ENCODE data around the gene REEP6. TPM values are rescaled to one million over a fixed set of nuclear protein-coding genes. Genes with fewer than 3 reads are reported as not detected.

The REEP6 gene
- total RNA-seq, 2 donors from 2014 or later, result 3.5 to 4.1 TPM

DNA sequence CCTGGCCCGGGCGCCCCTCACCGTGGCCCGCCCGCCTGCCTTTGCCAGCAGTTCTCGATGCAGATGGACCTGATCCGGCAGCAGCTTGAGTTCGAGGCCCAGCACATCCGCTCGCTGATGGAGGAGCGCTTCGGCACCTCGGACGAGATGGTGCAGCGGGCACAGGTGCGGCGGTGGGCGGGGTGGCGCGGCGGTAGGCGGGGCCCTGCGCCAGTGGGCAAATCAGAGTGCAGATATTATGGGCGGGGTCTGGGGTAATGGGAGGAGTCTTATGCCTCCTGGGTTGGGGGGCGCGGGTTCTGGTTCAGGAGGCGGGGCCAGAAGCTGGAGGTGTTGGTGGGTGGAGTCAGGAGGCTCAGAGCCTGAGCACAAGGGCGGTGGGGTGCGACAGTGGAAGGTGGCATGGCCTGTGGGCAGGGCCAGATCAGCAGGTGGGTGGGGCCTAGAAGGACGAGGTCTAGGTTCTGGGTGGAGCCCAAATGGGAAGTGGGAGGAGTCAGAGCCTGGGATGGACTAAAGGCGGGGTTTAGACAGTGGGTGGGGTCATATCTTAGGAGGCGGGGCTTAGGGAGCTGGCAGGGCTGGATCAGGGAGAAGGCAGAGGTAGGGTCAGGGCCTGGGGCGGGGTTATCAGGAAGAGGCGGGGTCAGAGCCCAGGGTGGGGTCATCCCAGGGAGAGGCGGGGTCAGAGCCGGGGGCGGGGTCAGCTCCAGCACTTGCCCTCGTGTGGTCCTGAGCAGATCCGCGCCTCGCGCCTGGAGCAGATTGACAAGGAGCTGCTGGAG, 35.5 kb upstream of the REEP6 start:
- intact Hi-C loops (cut with DNase I, micrococcal nuclease), result no loop called here
- peak; percentile 84 for DNase-seq
- ATAC-seq, result peak; percentile 83

DNA sequence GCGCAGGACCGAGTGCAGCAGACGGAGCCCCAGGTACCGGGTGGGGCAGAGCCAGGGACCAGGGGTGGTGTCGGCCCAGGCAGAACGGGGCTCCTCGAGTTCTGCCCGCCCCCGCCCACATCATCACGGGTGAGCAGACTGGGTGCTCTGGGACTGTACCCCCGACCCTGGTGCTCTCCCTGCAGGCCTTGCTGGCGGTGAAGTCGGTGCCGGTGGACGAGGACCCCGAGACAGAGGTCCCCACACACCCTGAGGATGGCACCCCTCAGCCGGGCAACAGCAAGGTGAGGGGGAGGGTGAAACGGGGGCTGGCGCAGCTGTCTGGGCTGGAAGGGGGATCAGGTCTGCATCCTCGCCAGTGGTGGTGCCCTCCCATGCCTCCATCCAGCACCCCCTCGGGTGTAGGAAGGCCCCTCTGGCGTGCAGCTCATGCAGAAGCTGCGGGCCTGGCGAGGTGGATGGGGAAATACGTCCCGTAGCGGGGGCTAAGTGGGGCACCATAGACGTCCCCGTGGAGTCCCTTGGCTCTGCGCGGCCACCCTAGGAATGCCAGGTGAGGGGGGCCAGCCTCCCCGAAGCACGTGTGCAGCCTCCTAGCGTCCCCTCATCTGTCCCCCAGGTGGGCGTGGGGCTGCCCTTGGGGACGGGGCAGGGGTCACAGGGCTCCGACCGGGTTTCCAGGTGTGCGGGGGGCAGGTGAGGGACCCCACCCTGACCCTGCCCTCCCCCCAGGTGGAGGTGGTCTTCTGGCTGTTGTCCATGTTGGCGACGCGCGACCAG, 34.7 kb upstream of the REEP6 start:
- ATAC-seq, result no peak
- intact Hi-C loops (cut with DNase I, micrococcal nuclease), result no loop called here
- DNase-seq, result no peak

GRCh38 chr19:1457031-1457739, 33.8 kb upstream of the REEP6 start:
- intact Hi-C loops (cut with DNase I, micrococcal nuclease), result no loop called here
- DNase-seq, result no peak
- no peak for ATAC-seq

GRCh38 chr19:1457892-1458291, 33.1 kb upstream of the REEP6 start:
- peak in 1 of 2 donors; percentile 22 for DNase-seq
- ATAC-seq, result no peak
- intact Hi-C loops (cut with DNase I, micrococcal nuclease), result no loop called here

DNA sequence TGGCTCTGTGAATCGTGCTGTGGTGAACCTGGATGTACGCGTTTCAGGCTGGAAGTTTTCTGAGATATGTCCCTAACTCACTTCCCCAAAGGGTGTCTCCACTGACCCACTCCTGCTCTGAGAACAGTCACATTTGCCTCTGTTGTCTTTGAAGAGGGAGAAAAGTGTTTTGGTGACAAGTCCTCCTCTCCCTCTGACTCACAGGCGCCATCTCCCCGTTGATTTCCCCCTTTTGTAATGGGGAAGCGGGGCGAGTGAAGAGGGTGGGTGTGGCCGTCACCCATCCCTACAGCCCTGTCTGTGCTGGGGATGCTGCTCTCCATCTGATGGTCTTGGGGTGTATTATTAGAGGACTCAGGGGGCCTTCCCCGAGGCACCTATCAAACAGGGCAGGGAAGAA, 31.5 kb upstream of the REEP6 start:
- no peak for DNase-seq
- intact Hi-C loops (cut with DNase I, micrococcal nuclease), result no loop called here
- no peak for ATAC-seq

DNA sequence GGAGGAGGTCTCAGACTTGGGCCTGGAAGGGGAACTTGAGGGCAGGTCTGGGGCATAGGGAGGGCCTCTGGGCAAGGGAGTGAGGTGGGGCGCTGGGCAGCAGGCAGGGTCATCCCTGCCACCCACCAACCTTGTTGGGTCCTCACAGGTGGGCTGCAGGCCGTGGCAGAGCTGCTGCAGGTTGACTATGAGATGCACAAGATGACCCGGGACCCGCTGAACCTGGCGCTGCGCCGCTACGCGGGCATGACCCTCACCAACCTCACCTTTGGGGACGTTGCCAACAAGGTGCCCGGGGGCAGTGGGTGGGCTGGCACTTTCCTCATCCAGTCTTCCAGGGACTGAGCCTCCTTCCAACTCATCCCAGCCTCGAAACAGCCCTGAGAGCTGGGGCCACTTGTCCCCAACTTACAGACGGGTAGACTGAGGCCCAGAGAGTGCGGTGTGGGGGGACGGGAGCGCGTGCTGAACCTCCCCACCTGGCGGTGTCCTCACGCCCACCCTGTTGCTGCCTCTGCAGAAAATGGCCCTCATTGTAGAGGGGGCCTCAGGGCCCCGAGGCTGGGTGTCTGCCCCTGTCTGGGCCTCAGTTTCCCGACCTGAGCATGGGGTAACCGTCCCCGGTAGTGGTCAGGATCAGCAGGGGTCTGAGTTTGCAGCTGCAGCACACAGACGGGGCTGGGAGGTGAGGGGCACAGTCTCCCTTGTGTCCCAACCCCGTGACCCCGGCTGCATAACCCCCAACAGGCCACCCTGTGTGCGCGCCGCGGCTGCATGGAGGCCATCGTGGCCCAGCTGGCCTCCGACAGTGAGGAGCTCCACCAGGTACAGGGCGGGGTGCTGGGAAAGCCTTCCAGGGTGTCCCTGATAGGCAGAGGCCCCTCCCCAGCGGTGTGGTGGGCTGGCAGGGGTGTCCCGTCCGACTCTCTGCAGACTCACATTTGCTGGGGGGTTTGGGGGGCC, 30.7 kb upstream of the REEP6 start:
- intact Hi-C loops (cut with DNase I, micrococcal nuclease), result no loop called here
- ATAC-seq (no peak), DNase-seq (no peak)

GRCh38 chr19:1461862-1462261, 29.1 kb upstream of the REEP6 start:
- intact Hi-C loops (cut with DNase I, micrococcal nuclease), result no loop called here
- ATAC-seq (no peak), DNase-seq (no peak)

DNA sequence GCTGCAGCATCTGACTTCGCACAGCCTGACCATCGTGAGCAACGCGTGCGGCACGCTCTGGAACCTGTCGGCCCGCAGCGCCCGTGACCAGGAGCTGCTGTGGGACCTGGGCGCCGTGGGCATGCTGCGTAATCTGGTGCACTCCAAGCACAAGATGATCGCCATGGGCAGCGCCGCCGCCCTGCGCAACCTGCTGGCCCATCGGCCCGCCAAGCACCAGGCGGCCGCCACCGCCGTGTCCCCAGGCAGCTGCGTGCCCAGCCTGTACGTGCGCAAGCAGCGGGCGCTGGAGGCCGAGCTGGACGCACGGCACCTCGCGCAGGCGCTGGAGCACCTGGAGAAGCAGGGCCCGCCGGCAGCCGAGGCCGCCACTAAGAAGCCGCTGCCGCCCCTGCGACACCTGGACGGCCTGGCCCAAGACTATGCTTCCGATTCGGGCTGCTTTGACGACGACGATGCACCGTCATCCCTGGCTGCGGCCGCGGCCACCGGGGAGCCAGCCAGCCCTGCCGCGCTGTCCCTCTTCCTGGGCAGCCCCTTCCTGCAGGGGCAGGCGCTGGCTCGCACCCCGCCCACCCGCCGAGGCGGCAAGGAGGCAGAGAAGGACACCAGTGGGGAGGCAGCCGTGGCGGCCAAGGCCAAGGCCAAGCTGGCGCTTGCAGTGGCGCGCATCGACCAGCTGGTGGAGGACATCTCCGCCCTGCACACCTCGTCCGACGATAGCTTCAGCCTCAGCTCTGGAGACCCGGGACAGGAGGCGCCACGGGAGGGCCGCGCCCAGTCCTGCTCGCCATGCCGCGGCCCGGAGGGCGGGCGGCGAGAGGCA, 25.6 kb upstream of the REEP6 start:
- peak; percentile 82 for ATAC-seq
- peak; percentile 35 to 75 for DNase-seq
- intact Hi-C loops (cut with DNase I, micrococcal nuclease), result no loop called here

- intact Hi-C loops (cut with DNase I, micrococcal nuclease), result no loop called here
- DNase-seq (peak in 1 of 2 donors; percentile 21), ATAC-seq (no peak)
Observed at GRCh38 chr19:1466018-1466460, 24.9 kb upstream of the REEP6 start.

DNA sequence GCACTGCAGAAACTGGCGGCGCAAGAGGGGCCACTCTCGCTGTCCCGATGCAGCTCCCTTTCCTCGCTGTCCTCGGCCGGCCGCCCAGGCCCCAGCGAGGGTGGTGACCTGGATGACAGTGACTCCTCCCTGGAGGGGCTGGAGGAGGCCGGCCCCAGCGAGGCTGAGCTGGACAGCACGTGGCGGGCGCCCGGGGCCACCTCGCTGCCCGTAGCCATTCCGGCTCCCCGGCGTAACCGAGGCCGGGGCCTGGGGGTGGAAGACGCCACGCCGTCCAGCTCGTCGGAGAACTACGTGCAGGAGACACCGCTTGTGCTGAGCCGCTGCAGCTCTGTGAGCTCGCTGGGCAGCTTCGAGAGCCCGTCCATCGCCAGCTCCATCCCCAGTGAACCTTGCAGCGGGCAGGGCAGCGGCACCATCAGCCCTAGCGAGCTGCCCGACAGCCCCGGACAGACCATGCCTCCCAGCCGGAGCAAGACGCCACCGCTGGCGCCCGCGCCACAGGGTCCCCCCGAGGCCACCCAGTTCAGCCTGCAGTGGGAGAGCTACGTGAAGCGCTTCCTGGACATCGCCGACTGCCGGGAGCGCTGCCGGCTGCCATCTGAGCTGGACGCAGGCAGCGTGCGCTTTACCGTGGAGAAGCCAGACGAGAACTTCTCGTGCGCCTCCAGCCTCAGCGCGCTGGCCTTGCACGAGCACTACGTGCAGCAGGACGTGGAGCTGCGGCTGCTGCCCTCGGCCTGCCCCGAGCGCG, 24.3 kb upstream of the REEP6 start:
- DNase-seq, result peak in 1 of 2 donors; percentile 25
- intact Hi-C loops (cut with DNase I, micrococcal nuclease), result no loop called here

GRCh38 chr19:1467215-1467489, 23.8 kb upstream of the REEP6 start:
- ATAC-seq, result no peak
- no peak for DNase-seq
- intact Hi-C loops (cut with DNase I, micrococcal nuclease), result no loop called here

More for the DNA sequence above, 24.3 kb upstream of the REEP6 start:
- ATAC-seq, result no peak

- DNase-seq (no peak), ATAC-seq (no peak)
- intact Hi-C loops (cut with DNase I, micrococcal nuclease), result no loop called here
Observed at GRCh38 chr19:1467490-1468273, 23.3 kb upstream of the REEP6 start.

DNA sequence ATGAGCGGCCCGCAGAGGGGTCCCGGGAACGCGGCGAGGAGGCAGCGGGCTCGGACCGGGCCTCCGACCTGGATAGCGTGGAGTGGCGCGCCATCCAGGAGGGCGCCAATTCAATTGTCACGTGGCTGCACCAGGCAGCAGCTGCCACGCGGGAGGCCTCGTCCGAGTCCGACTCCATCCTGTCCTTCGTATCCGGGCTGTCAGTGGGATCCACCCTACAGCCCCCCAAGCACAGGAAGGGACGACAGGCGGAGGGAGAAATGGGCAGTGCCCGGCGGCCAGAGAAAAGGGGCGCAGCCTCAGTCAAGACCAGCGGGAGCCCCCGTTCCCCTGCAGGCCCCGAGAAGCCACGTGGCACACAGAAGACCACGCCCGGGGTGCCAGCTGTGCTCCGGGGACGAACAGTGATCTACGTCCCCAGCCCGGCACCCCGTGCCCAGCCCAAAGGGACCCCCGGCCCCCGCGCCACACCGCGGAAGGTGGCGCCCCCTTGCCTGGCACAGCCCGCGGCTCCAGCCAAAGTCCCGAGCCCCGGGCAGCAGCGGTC, 22.6 kb upstream of the REEP6 start:
- intact Hi-C loops (cut with DNase I, micrococcal nuclease), result no loop called here
- ATAC-seq, result no peak
- no peak for DNase-seq

DNA sequence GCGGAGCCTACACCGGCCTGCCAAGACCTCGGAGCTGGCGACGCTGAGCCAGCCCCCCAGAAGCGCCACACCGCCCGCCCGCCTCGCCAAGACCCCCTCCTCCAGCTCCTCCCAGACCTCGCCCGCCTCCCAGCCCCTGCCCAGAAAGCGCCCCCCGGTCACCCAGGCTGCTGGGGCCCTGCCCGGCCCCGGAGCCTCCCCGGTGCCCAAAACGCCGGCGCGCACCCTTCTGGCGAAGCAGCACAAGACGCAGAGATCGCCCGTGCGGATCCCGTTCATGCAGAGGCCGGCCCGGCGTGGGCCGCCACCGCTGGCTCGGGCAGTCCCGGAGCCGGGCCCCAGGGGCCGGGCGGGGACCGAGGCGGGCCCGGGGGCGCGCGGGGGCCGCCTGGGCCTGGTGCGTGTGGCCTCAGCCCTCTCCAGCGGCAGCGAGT, 22.1 kb upstream of the REEP6 start:
- intact Hi-C loops (cut with DNase I, micrococcal nuclease), result no loop called here
- ATAC-seq, result no peak
- peak in 1 of 2 donors; percentile 53 for DNase-seq

DNA sequence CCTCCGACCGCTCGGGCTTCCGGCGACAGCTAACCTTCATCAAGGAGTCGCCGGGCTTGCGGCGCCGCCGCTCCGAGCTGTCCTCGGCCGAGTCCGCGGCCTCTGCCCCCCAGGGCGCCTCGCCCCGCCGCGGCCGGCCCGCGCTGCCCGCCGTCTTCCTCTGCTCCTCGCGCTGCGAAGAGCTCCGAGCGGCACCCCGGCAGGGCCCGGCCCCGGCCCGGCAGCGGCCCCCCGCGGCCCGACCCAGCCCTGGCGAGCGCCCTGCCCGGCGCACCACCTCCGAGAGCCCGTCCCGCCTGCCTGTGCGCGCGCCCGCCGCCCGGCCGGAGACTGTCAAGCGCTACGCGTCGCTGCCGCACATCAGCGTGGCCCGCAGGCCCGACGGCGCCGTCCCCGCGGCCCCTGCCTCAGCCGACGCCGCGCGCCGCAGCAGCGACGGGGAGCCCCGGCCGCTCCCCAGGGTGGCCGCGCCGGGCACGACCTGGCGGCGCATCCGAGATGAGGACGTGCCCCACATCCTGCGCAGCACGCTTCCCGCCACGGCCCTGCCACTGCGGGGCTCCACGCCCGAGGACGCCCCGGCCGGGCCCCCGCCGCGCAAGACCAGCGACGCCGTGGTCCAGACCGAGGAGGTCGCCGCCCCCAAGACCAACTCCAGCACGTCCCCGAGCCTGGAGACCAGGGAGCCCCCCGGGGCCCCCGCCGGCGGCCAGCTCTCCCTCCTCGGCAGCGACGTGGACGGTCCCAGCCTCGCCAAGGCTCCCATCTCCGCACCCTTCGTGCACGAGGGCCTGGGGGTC, 21.5 kb upstream of the REEP6 start:
- ATAC-seq, result no peak
- peak in 1 of 2 donors; percentile 21 for DNase-seq
- intact Hi-C loops (cut with DNase I, micrococcal nuclease), result no loop called here

DNA sequence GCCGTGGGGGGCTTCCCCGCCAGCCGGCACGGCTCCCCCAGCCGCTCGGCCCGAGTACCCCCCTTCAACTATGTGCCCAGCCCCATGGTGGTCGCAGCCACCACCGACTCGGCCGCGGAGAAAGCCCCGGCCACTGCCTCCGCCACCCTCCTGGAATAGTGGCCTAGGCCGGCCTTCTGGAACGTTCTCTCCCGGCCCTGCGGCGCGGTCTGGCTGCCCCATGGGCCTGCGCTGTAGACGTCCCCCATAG, 21.0 kb upstream of the REEP6 start:
- DNase-seq (no peak), ATAC-seq (no peak)
- intact Hi-C loops (cut with DNase I, micrococcal nuclease), result no loop called here
